Panc1 (cell line): ENCODE results near the gene NEK6. TPM values are rescaled to one million over a fixed set of nuclear protein-coding genes. Genes with fewer than 3 reads are reported as not detected.
A peak's percentile ranks its signal among the peaks of the same experiment; 100 is the strongest.
"Not testable (repeated sequence)": the region's sequence is repeated elsewhere in the genome, so short reads cannot be mapped to it uniquely, and the experiment has no call there.

Experiments
- ATAC-seq: fragments of 200-7000 bp; cut with Tn5 transposase; 2 replicates; pipeline ENCODE4 v1.9.1; 2020; ENCODE audit warnings: mild to moderate bottlenecking, moderate library complexity
- BruUV-seq: library from RNA; stranded (reverse); fragments of 400-500 nt; replicated peaks from 2 replicates; lab custom pipeline; 2021; lab: Mats Ljungman, UMichigan
- CTCF ChIA-PET: fragments of 300-600 bp; sonication (Branson Sonifier 250); formaldehyde crosslinking; loops from one replicate; lab custom pipeline; 2022; ENCODE audit warnings: antibody characterized with exemption; lab: Charles Lee
- POLR2A ChIA-PET: fragments of 300-600 bp; sonication (Branson Sonifier 250); formaldehyde crosslinking; loops from one replicate; lab custom pipeline; 2022; ENCODE audit warnings: antibody characterized with exemption; lab: Charles Lee
- DNase-seq: peaks from one replicate; pipeline ENCODE4 v3.0.0-alpha.2; 2010; ENCODE audit warnings: low read depth, low spot score
- H3K27ac ChIP-seq: 2 replicates; pipeline ENCODE4 v1.5.1; 2011; ENCODE audit warnings: mild to moderate bottlenecking, low read length, inconsistent platforms
- H3K27me3 ChIP-seq: fragments of 200-500 bp; sonication (Bioruptor generic); 2 replicates; pipeline ENCODE4 v1.6.0; 2014; ENCODE audit warnings: low read length, inconsistent platforms; ENCODE audit not compliant: control insufficient read depth, insufficient read depth
- H3K36me3 ChIP-seq: fragments of 200-500 bp; sonication (Bioruptor generic); 2 replicates; pipeline ENCODE4 v1.5.1; 2014; ENCODE audit warnings: inconsistent platforms, mild to moderate bottlenecking, low read length, moderate library complexity; ENCODE audit not compliant: control insufficient read depth, insufficient read depth
- H3K4me1 ChIP-seq: 2 replicates; pipeline ENCODE4 v1.5.1; 2011; ENCODE audit warnings: inconsistent platforms, mild to moderate bottlenecking, low read length, moderate library complexity; ENCODE audit not compliant: control insufficient read depth, insufficient read depth
- H3K4me3 ChIP-seq, 2 experiments: 2 replicates each; pipeline ENCODE4 v1.5.1; 2011 to 2012; ENCODE audit warnings: low read depth in 2 of 2, low read length in 2 of 2, mild to moderate bottlenecking in 2 of 2, inconsistent platforms in 1 of 2, moderate library complexity in 1 of 2
- H3K9me3 ChIP-seq: fragments of 200-500 bp; sonication (Bioruptor generic); 2 replicates; pipeline ENCODE4 v1.5.1; 2014; ENCODE audit warnings: low read depth, mild to moderate bottlenecking, inconsistent platforms, low read length, moderate library complexity; ENCODE audit not compliant: control insufficient read depth, insufficient read depth
- CTCF ChIP-seq: fragments of 450-650 bp; IDR thresholded peaks from 2 replicates; pipeline ENCODE4 v1.5.1; 2017; ENCODE audit warnings: mild to moderate bottlenecking
- POLR2AphosphoS5 ChIP-seq: IDR thresholded peaks from 2 replicates; pipeline ENCODE4 v1.6.1; 2012; ENCODE audit warnings: mild to moderate bottlenecking, low read depth, low read length, moderate library complexity
- REST ChIP-seq, 2 experiments: IDR thresholded peaks; 2 replicates each; pipeline ENCODE4 v1.6.1; 2011 to 2012; ENCODE audit warnings: low read depth in 2 of 2, control low read depth in 1 of 2, low read length in 1 of 2, mild to moderate bottlenecking in 1 of 2, moderate library complexity in 1 of 2; ENCODE audit not compliant: insufficient read depth in 1 of 2
- SIN3A ChIP-seq: IDR thresholded peaks from 2 replicates; pipeline ENCODE4 v1.6.1; 2012; ENCODE audit warnings: low read depth, mild to moderate bottlenecking, low read length, moderate library complexity, borderline replicate concordance; ENCODE audit not compliant: insufficient read depth
- TCF7L2 ChIP-seq: IDR thresholded peaks from 2 replicates; pipeline ENCODE4 v1.6.1; 2011; ENCODE audit warnings: mild to moderate bottlenecking, low read depth, low read length, inconsistent platforms
- in situ Hi-C: cut with HindIII; loops from 2 replicates; pipeline ENCODE4 v1.10.0; 2016; ENCODE audit warnings: low sequenced_read_pairs, low pct_unique_long_range_greater_than_20kb
- intact Hi-C: fragments of 100-400 bp; cut with micrococcal nuclease; formaldehyde crosslinking; loops from one replicate; pipeline ENCODE4 v1.10.0; 2022; ENCODE audit not compliant: unreplicated experiment
- total RNA-seq: library from RNA; stranded (reverse); gene quantifications from one replicate; pipeline ENCODE4 v1.2.1, GENCODE V29; 2021; ENCODE audit not compliant: unreplicated experiment

NEK6 gene
- total RNA-seq, 1 experiment from 2014 or later, result 56.3 TPM

- intact Hi-C loops (no loop called here), in situ Hi-C loops (no loop called here)
- Histone ChIP-seq H3K27ac (no peak overlapping the region), H3K4me3 (no peak overlapping the region), H3K36me3 (no peaks in the 10 kb centered on the region), H3K27me3 (no peaks in the 10 kb centered on the region), H3K4me1 (0 out of 2 replicates have a peak, but pooled peaks cover 4% of the 10 kb centered on the region), H3K9me3 (no peaks in the 10 kb centered on the region)
- ATAC-seq, result no peak
- POLR2A ChIA-PET, result no interaction called here
- no TSS peak for BruUV-seq
- CTCF ChIA-PET, result no interaction called here
- TF ChIP-seq CTCF (no peak), SIN3A (no peak), POLR2AphosphoS5 (no peak), REST (IDR thresholded peaks at IDR 0.05; ENCODE audit: insufficient read depth in 1 of 2, low read depth in 2 of 2, low read length in 1 of 2) (no peak), TCF7L2 (no peak)
- no peak for DNase-seq
Measured at GRCh38 chr9:124239249-124240073, 18.3 kb upstream of the NEK6 start.

- ChIA-PET CTCF (no interaction called here), POLR2A (no interaction called here)
- H3K4me1 ChIP-seq, result 0 out of 2 replicates have a peak, but pooled peaks cover 4% of the 10 kb centered on the region
- H3K4me3 ChIP-seq, result no peak overlapping the region
- H3K27me3 ChIP-seq, result no peaks in the 10 kb centered on the region
- H3K9me3 ChIP-seq, result no peaks in the 10 kb centered on the region
- BruUV-seq, result no TSS peak
- in situ Hi-C loops, result no loop called here
- TF ChIP-seq POLR2AphosphoS5 (no peak), CTCF (no peak), SIN3A (no peak), REST (IDR thresholded peaks at IDR 0.05; ENCODE audit: insufficient read depth in 1 of 2, low read depth in 2 of 2, low read length in 1 of 2) (no peak), TCF7L2 (no peak)
- ATAC-seq (peak; percentile 71), DNase-seq (no peak)
- intact Hi-C loops, result no loop called here
- no peaks in the 10 kb centered on the region for H3K36me3 ChIP-seq
- H3K27ac ChIP-seq, result no peak overlapping the region
Measured at GRCh38 chr9:124242331-124243194, 15.2 kb upstream of the NEK6 start.

GRCh38 chr9:124247393-124247792 lies 10.4 kb upstream of the NEK6 start:
- CTCF ChIA-PET, BruUV-seq: not testable (repeated sequence)

More at GRCh38 chr9:124247393-124247792, 10.4 kb upstream of the NEK6 start:
- in situ Hi-C loops, H3K27me3 ChIP-seq, H3K9me3 ChIP-seq, ATAC-seq, H3K27ac ChIP-seq, POLR2A ChIA-PET, H3K4me3 ChIP-seq, H3K36me3 ChIP-seq, DNase-seq, intact Hi-C loops: not testable (repeated sequence)
- H3K4me1 ChIP-seq, result peaks cover 16% of the 10 kb centered on the region
